Activated B cell treated with CpG ODN at 0.5 μM for 24 hours (primary cell): ENCODE measurements around the gene TOMT. TPM values are rescaled to one million over a fixed set of nuclear protein-coding genes. Genes with fewer than 3 reads are reported as not detected.

Source experiments
- ATAC-seq: fragments of 200-7000 bp; cut with Tn5 transposase; one replicate; pipeline ENCODE4 v1.10.0; 2021; ENCODE audit warnings: low read depth, mild to moderate bottlenecking, moderate library complexity
- CTCF ChIA-PET: fragments of 350-600 bp; sonication (Branson Sonifier 250); formaldehyde crosslinking; loops from one replicate; lab custom pipeline; 2021; ENCODE audit warnings: antibody characterized with exemption; lab: Charles Lee
- POLR2A ChIA-PET: fragments of 350-600 bp; sonication (Branson Sonifier 250); formaldehyde crosslinking; loops from one replicate; lab custom pipeline; 2021; ENCODE audit warnings: antibody characterized with exemption; lab: Charles Lee
- DNase-seq: peaks from one replicate; pipeline ENCODE4 v3.0.0; 2022
- H3K27ac Mint-ChIP-seq: one replicate; pipeline ENCODE4 v1.8.0; 2020; ENCODE audit warnings: mixed read lengths
- H3K27me3 Mint-ChIP-seq: one replicate; pipeline ENCODE4 v1.8.0; 2021; ENCODE audit warnings: mixed read lengths
- H3K36me3 Mint-ChIP-seq: one replicate; pipeline ENCODE4 v1.8.0; 2021; ENCODE audit warnings: low read depth, mixed read lengths
- H3K4me1 Mint-ChIP-seq: one replicate; pipeline ENCODE4 v1.8.0; 2021; ENCODE audit warnings: mixed read lengths
- H3K4me3 Mint-ChIP-seq: one replicate; pipeline ENCODE4 v1.8.0; 2020; ENCODE audit warnings: mild to moderate bottlenecking, mixed read lengths
- H3K9me3 Mint-ChIP-seq: one replicate; pipeline ENCODE4 v1.8.0; 2020; ENCODE audit warnings: mixed read lengths
- CTCF ChIP-seq: fragments of 200-600 bp; IDR thresholded peaks from one replicate; pipeline ENCODE4 v1.8.0; 2022; ENCODE audit warnings: antibody characterized with exemption, mild to moderate bottlenecking
- intact Hi-C: fragments of 100-400 bp; cut with micrococcal nuclease; formaldehyde crosslinking; loops from one replicate; pipeline ENCODE4 v1.15.1; 2024
- total RNA-seq: library from RNA; stranded (reverse); gene quantifications from 2 replicates; pipeline ENCODE4 v1.2.3, GENCODE V29; 2022

The TOMT gene
- total RNA-seq, 1 donor from 2014 or later: not detected

DNA sequence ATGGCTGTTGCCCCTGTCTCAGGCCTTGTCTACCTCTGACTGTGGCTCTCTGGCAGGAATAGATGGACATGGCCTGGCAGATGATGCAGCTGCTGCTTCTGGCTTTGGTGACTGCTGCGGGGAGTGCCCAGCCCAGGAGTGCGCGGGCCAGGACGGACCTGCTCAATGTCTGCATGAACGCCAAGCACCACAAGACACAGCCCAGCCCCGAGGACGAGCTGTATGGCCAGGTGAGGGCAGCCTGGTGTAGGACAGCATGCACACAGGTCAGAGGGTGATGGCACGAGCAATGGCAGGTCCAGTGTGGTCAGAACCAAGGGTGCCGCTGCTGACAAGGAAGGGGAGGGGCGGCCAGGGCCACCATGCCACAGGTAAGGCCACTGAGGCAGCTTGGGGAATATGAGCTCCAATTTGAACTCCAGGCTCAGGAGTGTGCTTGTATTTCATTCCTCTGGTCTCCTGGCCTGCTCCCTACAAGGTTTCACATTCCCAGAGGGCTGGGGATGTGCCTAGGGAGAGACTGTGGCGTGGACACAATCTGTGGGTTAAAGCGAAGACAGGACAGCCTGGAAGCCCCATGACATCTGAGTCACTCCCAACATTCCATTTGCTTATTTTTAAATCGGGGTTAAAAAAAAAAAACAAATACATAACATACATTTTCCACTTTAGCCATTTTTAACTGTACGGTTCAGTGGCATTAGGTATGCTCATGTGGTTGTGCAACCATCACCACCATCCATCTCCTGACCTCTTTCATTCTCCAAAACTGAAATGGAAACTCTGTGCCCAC, 30.4 kb downstream of the TOMT start:
- Mint-ChIP-seq H3K4me1 (no peaks in the 10 kb centered on the region), H3K27ac (no peak overlapping the region), H3K9me3 (no peaks in the 10 kb centered on the region), H3K36me3 (no peaks in the 10 kb centered on the region), H3K4me3 (no peak overlapping the region), H3K27me3 (peaks cover 12% of the 10 kb centered on the region)
- ATAC-seq: no peak
- intact Hi-C loops: no loop called here
- ChIA-PET POLR2A (interaction anchor here (0.6 kb wide), 1 partner anchor 13 kb away, joined by 5 read pairs; no protein-coding TSS in a partner anchor), CTCF (no interaction called here)
- no peak for DNase-seq
- TF ChIP-seq CTCF: no peak

DNA sequence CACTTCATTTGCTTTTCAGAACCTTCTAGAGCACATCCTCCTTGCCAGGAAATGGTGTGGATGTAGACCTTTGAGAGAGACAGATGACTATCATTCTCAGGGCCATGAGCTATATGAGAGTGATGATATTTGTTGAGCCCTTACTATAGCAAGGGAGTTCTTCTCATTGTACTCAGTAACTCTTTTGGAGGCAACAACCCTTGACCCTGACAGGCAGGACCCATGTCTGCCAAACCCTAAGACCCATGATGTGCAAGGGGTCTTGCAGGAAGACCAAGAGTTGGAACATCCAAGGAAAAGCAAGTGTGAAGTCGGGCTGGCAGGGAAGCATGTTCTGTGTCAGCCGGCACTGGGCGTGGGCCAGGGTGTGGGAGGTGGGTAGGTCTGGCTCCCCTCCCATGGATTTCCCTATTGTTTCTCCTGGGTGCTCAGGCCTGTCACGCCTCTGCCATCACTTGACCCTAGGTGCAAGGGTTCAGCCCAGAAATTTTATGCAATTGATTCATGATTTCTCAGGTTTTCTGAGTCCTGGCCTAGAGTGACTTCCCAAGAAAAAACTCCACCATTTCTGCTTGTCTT, 31.0 kb downstream of the TOMT start:
- intact Hi-C loops: no loop called here
- peaks cover 19% of the 10 kb centered on the region for H3K27me3 Mint-ChIP-seq
- DNase-seq (no peak), ATAC-seq (no peak)
- H3K27ac Mint-ChIP-seq: no peak overlapping the region
- ChIA-PET POLR2A (interaction anchor here (0.6 kb wide), 1 partner anchor 13 kb away, joined by 5 read pairs; no protein-coding TSS in a partner anchor), CTCF (no interaction called here)
- no peak for TF ChIP-seq CTCF
- H3K4me3 Mint-ChIP-seq: no peak overlapping the region
- no peaks in the 10 kb centered on the region for H3K4me1 Mint-ChIP-seq
- no peaks in the 10 kb centered on the region for H3K36me3 Mint-ChIP-seq
- no peaks in the 10 kb centered on the region for H3K9me3 Mint-ChIP-seq

DNA sequence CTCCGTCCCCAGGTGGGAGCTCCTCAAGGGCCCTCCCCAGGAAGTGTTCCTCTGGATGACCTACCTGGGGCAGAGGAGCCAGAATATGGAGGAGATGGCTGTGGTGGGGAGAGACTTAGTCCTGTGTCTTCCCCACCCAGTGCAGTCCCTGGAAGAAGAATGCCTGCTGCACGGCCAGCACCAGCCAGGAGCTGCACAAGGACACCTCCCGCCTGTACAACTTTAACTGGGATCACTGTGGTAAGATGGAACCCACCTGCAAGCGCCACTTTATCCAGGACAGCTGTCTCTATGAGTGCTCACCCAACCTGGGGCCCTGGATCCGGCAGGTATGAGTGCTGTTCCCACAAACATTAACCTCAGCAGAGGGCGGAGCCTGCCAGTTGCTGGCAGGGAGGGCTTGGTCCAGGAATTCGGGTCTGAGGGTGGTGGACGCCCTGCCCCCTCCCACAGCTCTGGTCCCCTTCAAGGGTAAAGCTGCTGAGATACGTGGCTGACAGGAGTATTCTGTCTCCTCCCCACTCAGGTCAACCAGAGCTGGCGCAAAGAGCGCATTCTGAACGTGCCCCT, 33.2 kb downstream of the TOMT start:
- Mint-ChIP-seq H3K4me1 (peaks cover 1% of the 10 kb centered on the region), H3K36me3 (no peaks in the 10 kb centered on the region), H3K27ac (no peak overlapping the region), H3K27me3 (peaks cover 17% of the 10 kb centered on the region), H3K9me3 (no peaks in the 10 kb centered on the region), H3K4me3 (no peak overlapping the region)
- POLR2A ChIA-PET: no interaction called here
- no peak for TF ChIP-seq CTCF
- intact Hi-C loops: no loop called here
- CTCF ChIA-PET: interaction anchor here (3.1 kb wide), 1 partner anchor 114 kb away, joined by 16 read pairs; no protein-coding TSS in a partner anchor
- DNase-seq (no peak), ATAC-seq (no peak)

DNA sequence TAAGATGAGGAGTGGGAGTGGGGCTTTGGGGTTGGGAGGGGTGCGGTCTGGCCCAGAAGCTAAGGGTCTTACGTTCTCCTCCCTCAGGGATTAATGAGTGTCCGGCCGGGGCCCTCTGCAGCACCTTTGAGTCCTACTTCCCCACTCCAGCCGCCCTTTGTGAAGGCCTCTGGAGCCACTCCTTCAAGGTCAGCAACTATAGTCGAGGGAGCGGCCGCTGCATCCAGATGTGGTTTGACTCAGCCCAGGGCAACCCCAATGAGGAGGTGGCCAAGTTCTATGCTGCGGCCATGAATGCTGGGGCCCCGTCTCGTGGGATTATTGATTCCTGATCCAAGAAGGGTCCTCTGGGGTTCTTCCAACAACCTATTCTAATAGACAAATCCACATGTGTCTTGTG, 33.8 kb downstream of the TOMT start:
- no peaks in the 10 kb centered on the region for H3K9me3 Mint-ChIP-seq
- no peak overlapping the region for H3K27ac Mint-ChIP-seq
- intact Hi-C loops: no loop called here
- H3K36me3 Mint-ChIP-seq: no peaks in the 10 kb centered on the region
- DNase-seq: no peak
- H3K4me3 Mint-ChIP-seq: no peak overlapping the region
- peaks cover 1% of the 10 kb centered on the region for H3K4me1 Mint-ChIP-seq
- H3K27me3 Mint-ChIP-seq: peaks cover 19% of the 10 kb centered on the region
- TF ChIP-seq CTCF: no peak
- ChIA-PET CTCF (interaction anchor here (3.1 kb wide), 1 partner anchor 114 kb away, joined by 16 read pairs; no protein-coding TSS in a partner anchor), POLR2A (no interaction called here)
- ATAC-seq: no peak

- DNase-seq: no peak
- peaks cover 1% of the 10 kb centered on the region for H3K4me1 Mint-ChIP-seq
- ATAC-seq: no peak
- no peak overlapping the region for H3K27ac Mint-ChIP-seq
- H3K27me3 Mint-ChIP-seq: peaks cover 19% of the 10 kb centered on the region
- H3K4me3 Mint-ChIP-seq: no peak overlapping the region
- intact Hi-C loops: loop anchor here (5.0 kb wide), 2 partner anchors 278 to 292 kb away; partner anchors contain the start of gene CLPB
- CTCF ChIA-PET: interaction anchor here (1.2 to 3.1 kb wide), 2 partner anchors 115 to 118 kb away, joined by 3 to 16 read pairs; no protein-coding TSS in a partner anchor
- no peaks in the 10 kb centered on the region for H3K9me3 Mint-ChIP-seq
- POLR2A ChIA-PET: interaction anchor here (0.6 kb wide), 1 partner anchor 223 kb away, joined by 3 read pairs; no protein-coding TSS in a partner anchor
- no peak for TF ChIP-seq CTCF
- no peaks in the 10 kb centered on the region for H3K36me3 Mint-ChIP-seq
Observed at GRCh38 chr11:72140661-72141060, 34.9 kb downstream of the TOMT start.
